ENCODE data around the gene OR10A3.

Gene OR10A3

DNA sequence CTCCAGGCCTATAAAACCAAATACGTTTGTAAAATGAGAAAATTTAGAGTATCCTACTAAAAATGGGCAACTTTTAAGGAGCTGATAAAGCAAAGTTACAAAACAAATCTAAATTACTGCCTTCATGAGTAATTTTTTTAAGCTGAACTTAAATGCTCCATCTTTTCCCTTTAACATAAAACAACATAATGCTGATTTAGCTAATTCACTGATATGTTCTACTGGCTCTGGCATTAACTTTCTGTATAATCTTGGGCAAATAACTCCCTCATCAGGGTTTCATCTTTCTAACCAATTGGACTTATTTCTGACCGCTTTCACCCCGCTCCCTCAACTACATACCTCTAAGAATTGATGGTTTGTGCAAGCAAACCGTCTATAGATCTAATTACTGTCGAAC lies 362 bp downstream of the OR10A3 start:
- DNase-seq (ENCODE audit: low read depth): no peak

DNA sequence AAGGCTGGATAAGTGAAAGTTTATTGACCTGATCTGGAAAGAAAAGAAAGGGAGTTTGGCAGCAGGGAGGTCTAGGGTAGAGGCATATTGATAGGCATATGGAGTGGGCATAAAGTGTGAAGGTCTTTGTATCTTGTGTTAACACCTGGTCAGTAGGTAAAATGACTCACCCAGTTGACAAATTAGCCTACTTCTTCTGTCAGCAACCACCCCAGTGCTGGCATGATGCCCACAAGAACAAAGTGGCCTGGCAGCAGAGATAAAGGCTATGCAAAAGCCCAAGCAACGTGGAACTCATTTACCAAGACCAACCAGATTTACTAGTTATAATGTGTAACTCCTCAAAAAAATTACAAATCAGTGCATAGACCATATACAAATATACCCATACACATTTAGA lies 4.9 kb downstream of the OR10A3 start:
- no peak for DNase-seq (ENCODE audit: low read depth)

DNA sequence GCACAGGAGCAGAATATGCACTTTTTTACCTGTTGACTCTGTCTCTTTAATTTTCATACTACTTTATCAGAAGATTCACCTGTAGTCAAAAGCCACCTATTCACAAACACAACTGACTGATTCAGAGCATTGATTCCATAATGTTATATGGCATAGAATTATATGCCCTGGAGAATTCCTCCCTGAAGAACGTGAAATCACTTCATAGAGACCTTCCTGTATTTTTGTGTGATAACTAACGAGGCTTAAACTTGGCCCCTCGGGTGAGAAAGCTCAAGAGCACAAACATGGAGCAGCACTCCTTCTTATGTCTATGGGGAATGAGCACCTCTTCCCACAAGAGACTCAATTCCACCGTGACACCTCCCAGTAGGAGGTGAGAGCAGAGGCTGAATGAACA lies 10.3 kb downstream of the OR10A3 start, which contains the start of gene OR10A6:
Gene OR10A6, minus strand, starts transcription at position 101 of the 400 bp plus-strand sequence. CDS start 2,606 bp downstream, outside the sequence.
- no peak for DNase-seq (ENCODE audit: low read depth)

DNA sequence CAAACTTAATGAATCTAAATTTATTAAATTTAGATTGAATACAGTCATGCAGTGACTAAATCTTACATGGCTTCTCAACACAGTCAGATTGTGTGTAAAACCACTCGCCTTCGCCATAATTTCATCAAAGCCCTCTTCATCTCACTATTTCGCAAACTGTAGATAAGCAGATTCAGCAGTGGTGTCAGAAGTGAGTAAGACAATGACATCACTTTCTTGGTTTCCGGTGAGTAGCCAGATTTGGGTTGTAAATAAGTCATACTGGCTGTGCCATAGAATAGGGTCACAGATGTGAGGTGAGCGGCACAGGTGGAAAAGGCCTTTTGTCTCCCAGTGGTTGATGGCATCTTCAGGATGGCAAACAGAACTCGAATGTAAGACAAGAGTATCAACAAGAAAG lies 13.9 kb downstream of the OR10A3 start:
- no peak for DNase-seq (ENCODE audit: low read depth)

DNA sequence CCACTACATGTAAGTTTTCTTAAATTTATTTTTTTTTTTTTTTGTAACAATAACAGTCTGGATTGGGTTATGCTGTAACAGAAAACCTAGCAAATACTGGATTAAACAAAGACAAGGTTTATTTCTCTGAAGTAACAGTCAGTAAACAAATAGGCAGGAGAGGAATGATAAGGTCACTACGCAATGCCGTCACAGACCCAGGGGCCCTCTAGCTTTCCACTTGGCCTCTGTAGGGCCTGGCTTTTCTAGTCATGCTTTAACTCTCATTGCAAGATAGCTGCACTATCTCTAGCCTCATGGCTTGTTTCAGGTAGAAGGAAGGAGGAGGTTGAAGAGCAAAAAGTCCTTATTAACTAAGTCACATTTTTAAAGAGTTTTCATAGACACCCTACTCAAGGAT lies 17.0 kb downstream of the OR10A3 start:
- DNase-seq (ENCODE audit: low read depth): no peak

DNA sequence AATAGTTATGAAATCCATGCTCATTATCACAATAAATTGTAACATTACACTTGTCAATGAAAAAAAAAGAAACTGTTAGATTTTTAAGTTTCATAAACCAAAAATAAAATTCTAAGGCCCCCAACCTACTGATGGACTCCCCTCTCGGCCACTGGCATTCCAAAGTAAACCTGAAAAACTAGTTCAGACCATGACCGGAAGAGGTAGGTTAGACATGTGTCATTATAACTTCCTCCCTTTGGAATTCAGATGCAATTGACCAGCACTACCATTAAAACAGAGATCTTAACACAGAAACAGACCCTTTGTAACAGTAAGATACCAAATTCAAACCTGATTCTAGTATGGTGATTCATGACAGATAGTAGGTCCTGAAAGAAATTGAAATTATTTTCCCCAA lies 23.4 kb downstream of the OR10A3 start:
- no peak for DNase-seq (ENCODE audit: low read depth)

DNA sequence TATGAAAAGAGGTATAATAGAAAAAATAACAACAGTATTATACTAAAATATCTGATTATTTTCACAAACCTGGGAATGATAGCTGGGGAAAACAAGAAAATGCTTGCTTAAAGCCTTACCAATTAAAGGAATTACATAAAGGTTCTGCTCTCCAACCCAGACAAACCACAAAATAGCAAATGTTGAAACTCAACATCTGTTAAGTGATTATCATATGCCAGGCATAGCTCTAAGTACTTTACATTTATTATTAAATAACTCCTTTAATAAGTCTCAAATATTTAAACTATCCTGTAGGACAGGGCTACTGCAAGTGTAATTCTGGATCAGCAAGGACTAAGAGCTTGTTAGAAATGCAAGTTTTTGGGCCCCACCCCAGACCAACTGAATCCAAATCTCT lies 30.5 kb downstream of the OR10A3 start:
- DNase-seq (ENCODE audit: low read depth): no peak

DNA sequence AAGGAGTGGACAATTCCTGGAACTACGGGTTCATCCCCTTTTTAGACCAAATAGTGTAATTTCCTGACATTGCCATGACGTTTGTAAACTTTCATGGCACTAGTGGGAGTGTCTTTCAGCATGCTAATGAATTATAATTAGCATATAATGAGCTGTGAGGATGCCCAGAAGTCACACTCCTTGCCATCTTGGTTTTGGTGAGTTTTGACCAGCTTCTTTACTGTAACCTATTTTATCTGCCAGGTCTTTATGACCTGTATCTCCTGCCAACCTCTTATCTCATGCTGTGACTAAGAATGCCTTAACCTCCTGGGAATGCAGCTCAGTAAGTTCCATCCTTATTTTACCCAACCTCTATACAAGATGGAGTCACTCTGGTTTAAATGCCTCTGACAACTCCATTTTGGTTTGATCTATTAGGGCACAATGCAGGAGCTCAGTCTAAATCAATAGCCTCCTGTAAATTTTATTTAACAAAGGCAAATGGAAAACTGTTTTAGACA lies 31.2 kb downstream of the OR10A3 start:
- no peak for DNase-seq (ENCODE audit: low read depth)

DNA sequence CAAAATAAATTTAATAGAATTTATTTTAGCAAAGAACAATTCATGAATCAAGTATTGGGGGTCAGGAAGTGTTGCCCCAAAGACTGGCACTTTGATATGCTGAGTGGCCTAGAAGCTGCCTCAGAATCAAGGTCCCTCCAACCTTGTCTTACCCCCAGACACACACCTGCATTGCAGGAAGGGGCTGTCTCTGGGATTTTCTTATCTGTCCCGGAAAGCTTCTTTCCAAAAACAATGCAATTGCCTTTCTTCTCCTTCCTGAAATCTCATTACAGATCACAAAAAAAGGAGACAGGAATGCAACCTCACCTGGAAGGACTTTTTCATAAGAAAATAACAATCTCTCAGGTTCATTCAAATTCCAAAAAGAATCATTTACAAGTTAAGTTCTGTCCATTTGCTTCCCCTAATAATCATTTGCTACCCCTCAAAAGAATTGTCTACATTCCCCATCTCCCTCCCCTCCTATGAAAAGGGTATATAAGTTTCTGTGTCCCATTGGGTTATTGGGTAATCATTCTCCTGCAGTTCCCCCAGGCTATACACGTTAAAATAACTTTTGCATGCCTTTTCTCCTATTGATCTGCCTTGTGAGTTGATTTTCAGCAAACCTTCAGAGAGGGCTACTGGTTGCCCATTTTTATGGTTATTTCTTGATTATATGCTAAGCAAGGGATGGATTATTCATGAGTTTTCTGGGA lies 31.8 kb downstream of the OR10A3 start:
- DNase-seq (ENCODE audit: low read depth): no peak

DNA sequence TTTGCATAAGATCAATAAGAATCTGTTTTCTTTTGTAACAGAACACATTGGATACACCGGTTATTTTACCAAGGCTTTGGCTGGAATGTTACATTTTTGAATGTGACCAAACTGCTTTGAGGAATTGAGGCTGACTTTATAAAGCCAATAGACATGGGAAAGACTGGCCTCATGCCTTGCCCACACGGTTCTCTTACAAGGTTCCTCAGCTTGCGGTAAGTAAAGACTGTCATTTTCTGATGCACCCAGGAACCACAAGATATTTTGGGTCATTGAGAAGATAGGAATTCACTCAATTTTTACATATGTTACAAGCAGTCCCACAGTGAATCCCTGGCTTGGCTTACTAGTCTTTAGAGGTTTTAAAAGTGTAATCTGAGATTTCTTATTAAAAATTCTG lies 34.4 kb downstream of the OR10A3 start:
- no peak for DNase-seq (ENCODE audit: low read depth)

DNA sequence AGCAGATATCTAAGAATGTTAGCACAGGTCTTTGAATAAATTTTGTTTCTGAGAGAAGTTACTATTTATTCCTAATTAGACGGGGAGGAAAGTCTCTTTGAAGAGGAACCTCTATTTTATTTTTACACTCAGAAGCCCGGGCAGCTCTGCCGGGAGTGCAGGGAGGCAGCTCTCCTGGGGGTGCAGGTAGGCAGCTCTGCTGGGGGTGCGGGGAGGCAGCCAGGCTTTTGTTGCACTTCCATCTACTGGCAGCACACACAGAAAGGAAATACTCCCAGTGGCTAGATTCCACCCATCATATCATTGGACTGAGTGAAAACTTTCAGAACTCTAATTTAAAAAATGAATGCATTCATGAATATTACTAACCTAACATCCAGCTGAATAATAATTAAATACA lies 35.0 kb downstream of the OR10A3 start:
- no peak for DNase-seq (ENCODE audit: low read depth)

DNA sequence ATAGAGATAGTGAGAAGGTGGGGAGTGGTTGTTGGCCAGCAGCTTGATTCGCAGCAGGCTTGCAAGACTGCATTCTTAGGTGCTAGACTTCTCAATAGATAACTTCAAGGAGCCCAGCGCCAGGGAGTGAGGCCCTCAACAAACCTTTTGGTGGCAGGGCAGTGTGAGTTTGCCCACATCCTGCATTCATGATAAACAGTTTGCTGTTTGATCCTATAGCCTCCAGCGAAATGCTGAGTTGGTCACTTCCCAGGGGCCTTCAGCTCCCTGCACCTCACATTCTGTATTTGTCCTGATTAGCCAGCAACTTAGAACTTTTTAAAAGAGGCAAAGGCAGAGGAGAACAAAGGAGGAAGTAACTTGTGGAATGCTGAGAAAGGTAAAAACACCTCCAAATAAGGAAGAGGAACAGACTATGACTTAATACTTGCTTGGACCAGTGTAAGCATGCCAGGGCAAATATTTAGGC lies 35.5 kb downstream of the OR10A3 start:
- no peak for DNase-seq (ENCODE audit: low read depth)

DNA sequence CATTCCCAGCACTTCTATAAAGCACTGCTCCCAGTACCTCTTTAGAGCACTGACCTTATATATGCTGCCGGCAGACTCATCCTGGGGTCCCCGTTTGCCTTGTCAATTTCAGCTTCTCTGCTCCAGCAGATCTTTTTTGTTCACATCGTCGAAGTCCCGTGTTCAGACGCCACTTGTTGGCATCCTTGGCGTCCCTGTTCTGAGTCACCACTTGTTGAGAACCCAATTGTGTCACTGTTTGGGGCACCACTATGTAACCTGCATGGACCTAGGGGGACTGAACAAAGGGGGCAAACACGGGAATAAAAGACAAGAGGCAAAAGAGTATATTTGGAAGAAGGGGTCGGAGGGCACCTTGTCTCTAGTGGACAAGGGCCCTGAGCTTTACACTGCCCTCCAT lies 36.0 kb downstream of the OR10A3 start:
- no peak for DNase-seq (ENCODE audit: low read depth)

DNA sequence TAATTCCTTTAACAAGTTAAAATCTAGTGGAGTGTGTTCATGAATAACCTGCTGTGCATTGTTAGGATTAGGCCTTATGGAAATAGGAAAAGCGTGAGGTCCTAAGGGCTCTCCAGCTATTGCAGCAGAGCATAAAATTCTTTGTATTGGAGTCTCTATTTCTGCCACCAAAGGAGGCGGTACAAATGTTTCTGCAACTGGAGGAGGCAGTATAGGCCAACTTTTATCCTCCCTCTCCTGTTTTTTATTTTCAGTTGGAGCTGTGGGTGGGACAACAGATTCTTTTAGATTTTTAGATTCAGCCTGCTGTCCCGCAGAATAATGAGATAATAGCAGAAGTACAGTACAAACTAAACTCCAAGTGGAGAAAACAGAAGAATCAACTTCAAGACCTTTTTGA lies 36.6 kb downstream of the OR10A3 start:
- no peak for DNase-seq (ENCODE audit: low read depth)

DNA sequence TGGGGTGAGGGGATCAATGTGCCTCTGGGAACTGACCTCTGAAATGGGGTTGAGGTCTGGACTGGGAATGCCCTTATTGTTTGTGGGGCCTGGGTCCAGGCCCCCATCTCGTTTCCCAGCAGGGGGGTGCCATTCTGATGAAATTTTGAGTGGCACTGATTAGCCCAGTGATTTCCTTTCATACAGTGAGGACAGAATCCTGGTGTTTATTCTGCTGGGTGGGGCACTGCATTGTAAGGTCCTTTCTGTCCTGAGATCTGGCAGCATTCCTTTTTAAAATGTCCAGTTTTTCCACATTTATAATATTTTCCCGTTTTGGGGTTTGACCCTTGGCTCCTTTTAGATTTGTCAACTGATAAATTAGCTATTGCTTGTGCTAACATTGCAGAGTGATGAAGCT lies 37.6 kb downstream of the OR10A3 start:
- no peak for DNase-seq (ENCODE audit: low read depth)

DNA sequence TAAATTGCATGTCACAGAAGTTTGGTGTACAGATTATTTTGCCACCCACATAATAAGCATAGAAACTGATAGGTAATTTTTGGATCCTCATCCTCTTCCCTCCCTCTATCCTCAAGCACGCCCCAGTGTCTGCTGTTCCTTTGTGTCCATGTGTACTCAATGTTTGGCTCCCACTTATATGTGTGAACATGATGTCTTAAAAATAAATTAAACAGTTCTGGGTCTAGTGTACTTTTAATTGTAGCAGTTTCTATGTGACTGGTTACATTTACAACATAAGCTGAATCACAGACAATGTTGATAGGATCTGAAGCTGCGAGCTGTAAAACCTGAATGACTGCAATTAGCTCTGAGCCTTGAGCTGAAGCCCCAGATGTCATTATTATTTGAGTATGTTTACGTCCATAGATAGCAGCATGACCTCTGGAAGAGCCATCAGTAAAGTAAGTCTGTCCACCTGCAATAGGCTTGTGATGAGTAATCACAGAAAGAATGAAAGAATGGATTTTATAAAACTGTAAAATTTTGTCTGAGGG lies 40.1 kb downstream of the OR10A3 start:
- DNase-seq (ENCODE audit: low read depth): no peak

DNA sequence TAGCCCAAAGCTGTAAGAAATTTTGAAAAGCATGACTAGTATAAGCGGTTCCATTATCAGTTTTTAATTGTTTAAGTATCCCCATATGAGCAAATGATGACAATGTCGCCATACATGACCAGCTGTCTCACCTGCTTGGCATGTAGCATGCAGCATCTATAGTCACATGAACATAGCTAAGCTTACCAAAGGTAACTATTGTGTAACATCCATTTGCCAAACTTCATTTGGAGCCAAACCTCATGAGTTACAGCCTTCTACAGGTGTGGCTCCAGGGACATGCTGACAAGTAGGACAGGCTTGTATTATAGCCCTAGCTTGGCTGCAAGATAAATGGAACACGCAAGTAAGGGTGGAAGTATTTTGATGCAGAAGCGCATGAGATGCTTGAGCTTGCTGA lies 40.8 kb downstream of the OR10A3 start:
- no peak for DNase-seq (ENCODE audit: low read depth)

DNA sequence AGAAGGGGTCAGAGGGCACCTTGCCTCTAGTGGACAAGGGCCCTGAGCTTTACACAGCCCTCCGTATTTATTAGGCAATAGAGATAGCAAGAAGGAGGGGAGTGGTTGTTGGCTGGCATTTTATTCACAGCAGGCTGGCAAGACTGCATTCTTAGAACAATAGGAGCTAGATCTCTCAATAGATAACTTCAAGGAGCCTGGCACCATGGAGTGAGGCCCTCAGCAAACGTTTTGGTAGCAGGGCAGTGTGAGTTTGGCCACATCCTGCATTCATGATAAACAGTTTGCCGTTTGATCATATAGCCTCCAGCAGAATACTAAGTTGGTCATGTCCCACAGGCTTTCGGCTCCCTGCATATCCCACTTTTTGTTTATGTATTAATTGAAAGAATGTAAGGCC lies 42.1 kb downstream of the OR10A3 start:
- DNase-seq (ENCODE audit: low read depth): no peak

DNA sequence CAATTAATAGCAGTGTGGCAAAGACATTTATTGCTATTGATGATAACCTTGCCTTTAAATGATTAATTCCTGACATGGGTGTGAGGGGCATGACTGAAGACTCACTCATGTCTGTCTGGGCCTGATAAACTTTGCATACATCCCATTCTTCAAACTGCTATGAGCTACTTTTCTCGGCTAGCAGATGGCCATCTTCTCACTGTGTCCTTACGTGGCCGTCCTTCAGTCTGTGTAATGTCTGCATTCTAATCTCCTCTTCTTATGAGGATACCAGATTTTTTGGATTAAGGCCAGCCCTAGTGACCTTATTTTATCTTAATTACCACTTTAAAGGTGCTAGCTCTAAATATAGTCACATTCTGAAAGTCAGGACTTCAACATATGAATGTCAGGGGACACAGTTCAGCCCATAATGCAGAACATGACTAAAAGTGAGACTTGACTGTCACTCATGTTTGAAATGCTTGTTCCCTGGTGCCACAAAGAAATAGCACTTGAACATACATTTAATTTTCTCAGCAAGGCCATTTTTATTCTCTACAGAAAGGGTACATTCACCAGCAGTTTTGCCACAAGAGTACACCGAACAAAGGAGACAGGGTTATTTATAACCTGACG lies 42.7 kb downstream of the OR10A3 start:
- no peak for DNase-seq (ENCODE audit: low read depth)

DNA sequence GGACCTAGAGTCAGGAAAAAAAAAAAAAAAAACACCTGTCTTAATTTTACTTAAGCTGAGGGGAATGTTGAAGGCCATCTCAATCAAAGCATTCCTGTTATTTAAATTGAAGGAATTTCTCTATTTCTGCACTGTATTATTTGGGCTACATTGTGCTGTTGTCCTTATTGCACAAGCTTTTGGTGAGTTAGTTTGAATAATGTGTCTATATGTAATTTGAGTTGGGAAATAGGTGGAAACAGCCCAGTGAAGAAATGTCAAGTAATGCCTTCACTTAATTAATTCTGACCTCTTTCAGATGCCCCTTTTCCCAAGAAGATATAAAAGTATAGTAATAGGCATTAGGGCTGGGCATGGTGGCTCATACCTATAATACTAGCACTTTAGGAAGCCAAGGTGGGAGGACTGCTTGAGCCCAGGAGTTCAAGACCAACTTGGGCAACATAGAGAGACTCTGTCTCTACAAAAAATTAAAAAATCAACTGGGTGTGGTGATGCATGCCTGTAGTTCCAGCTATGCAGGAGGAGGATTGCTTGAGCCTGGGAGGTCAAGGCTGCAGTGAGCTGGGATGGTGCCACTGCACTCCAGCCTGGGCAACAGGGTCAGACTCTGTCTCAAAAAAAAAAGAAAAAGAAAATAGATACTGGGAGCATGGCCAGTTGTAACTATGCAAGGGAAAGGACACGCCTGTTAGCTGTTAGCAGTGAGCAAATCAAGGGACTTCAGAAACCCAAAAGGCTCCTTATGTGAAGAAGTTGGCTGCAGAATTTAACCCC lies 45.3 kb downstream of the OR10A3 start:
- DNase-seq (ENCODE audit: low read depth): no peak

DNA sequence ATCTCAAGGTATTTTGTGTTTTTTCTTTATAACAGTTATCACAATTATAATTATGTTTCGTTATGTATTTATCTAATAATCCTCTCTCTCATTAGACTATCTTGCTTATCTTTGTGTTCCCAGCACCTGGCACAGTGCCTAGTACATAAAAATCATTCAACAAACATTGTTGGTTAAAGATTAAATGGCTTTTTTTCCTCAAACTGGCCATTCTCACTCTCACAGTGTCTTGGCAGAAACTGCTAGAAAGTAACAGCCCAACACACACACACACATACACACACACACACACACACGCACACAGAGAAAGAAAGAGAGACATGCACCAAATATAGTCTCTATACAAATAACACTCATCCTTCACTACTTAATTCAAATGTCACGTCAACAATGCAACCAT lies 47.3 kb downstream of the OR10A3 start:
- DNase-seq (ENCODE audit: low read depth): no peak

DNA sequence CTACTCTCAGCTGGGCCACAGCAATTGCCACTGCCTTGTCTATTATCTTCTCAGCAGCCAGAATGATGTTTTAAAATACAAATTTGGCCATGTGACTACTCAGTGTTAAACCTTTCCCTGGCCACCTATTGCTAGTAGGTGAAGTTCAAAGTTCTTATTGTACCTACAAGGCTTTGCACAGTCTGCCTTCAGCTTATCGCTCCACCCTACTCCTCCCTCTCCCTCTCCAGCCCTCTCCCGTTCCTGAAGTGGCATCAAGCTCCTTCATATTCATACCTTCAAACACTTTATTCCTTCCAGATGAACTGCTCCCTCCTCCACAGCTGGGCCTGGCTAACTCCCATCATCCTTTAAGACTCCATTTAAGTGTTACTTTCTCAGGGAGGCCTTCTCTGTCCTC lies 47.7 kb downstream of the OR10A3 start:
- no peak for DNase-seq (ENCODE audit: low read depth)

DNA sequence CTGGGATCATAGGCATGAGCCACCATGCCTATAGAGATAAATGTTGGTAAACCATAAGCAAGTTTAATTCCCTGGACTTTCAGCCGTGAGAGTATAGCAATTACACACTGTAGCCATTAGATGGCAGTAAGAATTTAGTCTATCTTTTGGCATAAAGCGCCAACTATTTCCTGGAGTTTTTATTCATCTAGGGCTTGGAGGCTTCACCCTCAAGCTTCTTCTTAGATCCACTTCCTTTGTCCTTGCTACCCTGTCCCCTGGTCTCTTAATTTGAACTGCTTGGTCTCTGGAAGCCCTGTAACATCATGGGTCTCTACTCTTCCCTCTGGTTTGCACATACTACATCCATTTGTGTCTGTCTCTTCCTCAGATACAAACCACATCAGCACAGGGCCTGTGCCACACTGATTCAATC lies 48.7 kb downstream of the OR10A3 start:
- DNase-seq (ENCODE audit: low read depth): peak; percentile 69

Measured in HS-27A (cell line).